ENCODE results near the gene GLIS2. TPM values are rescaled to one million over a fixed set of nuclear protein-coding genes. Genes with fewer than 3 reads are reported as not detected.
"Not testable (repeated sequence)": the region's sequence is repeated elsewhere in the genome, so short reads cannot be mapped to it uniquely, and the experiment has no call there.

The GLIS2 gene
- total RNA-seq, 1 donor from 2014 or later = 16.5 TPM

- DNase-seq = peak; percentile 94
- Mint-ChIP-seq H3K4me3 (ENCODE audit: unreplicated experiment) (no peak overlapping the region), H3K27me3 (ENCODE audit: unreplicated experiment) (peaks cover 4% of the 10 kb centered on the region), H3K9me3 (ENCODE audit: unreplicated experiment) (peaks cover 1% of the 10 kb centered on the region), H3K27ac (ENCODE audit: unreplicated experiment) (no peak overlapping the region), H3K4me1 (ENCODE audit: low read depth, unreplicated experiment) (peaks cover 6% of the 10 kb centered on the region), H3K36me3 (ENCODE audit: unreplicated experiment) (no peaks in the 10 kb centered on the region)
- TF ChIP-seq CTCF (IDR thresholded peaks at IDR 0.05; ENCODE audit: partially characterized antibody, unreplicated experiment) = peak; percentile 95
Observed at GRCh38 chr16:4330277-4330874, 14.5 kb downstream of the GLIS2 start.

- Mint-ChIP-seq H3K36me3 (ENCODE audit: unreplicated experiment) (no peaks in the 10 kb centered on the region), H3K27me3 (ENCODE audit: unreplicated experiment) (peaks cover 4% of the 10 kb centered on the region), H3K4me3 (ENCODE audit: unreplicated experiment) (no peak overlapping the region), H3K4me1 (ENCODE audit: low read depth, unreplicated experiment) (peaks cover 6% of the 10 kb centered on the region), H3K9me3 (ENCODE audit: unreplicated experiment) (no peaks in the 10 kb centered on the region), H3K27ac (ENCODE audit: unreplicated experiment) (no peak overlapping the region)
- DNase-seq = no peak
- TF ChIP-seq CTCF (IDR thresholded peaks at IDR 0.05; ENCODE audit: partially characterized antibody, unreplicated experiment) = no peak
Observed at GRCh38 chr16:4332083-4332482, 16.2 kb downstream of the GLIS2 start.

- no peak overlapping the region for H3K27ac Mint-ChIP-seq (ENCODE audit: unreplicated experiment)
- no peaks in the 10 kb centered on the region for H3K9me3 Mint-ChIP-seq (ENCODE audit: unreplicated experiment)
- no peak for TF ChIP-seq CTCF (IDR thresholded peaks at IDR 0.05; ENCODE audit: partially characterized antibody, unreplicated experiment)
Observed at GRCh38 chr16:4332623-4333307, 16.9 kb downstream of the GLIS2 start.

GRCh38 chr16:4333308-4333638 is 17.4 kb downstream of the GLIS2 start:
- Mint-ChIP-seq H3K4me3 (ENCODE audit: unreplicated experiment) (no peak overlapping the region), H3K4me1 (ENCODE audit: low read depth, unreplicated experiment) (peaks cover 6% of the 10 kb centered on the region), H3K9me3 (ENCODE audit: unreplicated experiment) (no peaks in the 10 kb centered on the region), H3K27me3 (ENCODE audit: unreplicated experiment) (peaks cover 4% of the 10 kb centered on the region), H3K36me3 (ENCODE audit: unreplicated experiment) (no peaks in the 10 kb centered on the region), H3K27ac (ENCODE audit: unreplicated experiment) (no peak overlapping the region)
- TF ChIP-seq CTCF (IDR thresholded peaks at IDR 0.05; ENCODE audit: partially characterized antibody, unreplicated experiment) = no peak
- DNase-seq = no peak

More at GRCh38 chr16:4332623-4333307, 16.9 kb downstream of the GLIS2 start:
- Mint-ChIP-seq H3K4me3 (ENCODE audit: unreplicated experiment) (no peak overlapping the region), H3K4me1 (ENCODE audit: low read depth, unreplicated experiment) (peaks cover 6% of the 10 kb centered on the region), H3K27me3 (ENCODE audit: unreplicated experiment) (peaks cover 4% of the 10 kb centered on the region), H3K36me3 (ENCODE audit: unreplicated experiment) (no peaks in the 10 kb centered on the region)
- DNase-seq = no peak

GRCh38 chr16:4333714-4334113 is 17.8 kb downstream of the GLIS2 start:
- H3K9me3 Mint-ChIP-seq (ENCODE audit: unreplicated experiment); H3K27me3 Mint-ChIP-seq (ENCODE audit: unreplicated experiment); H3K4me1 Mint-ChIP-seq (ENCODE audit: low read depth, unreplicated experiment); DNase-seq; H3K4me3 Mint-ChIP-seq (ENCODE audit: unreplicated experiment); H3K36me3 Mint-ChIP-seq (ENCODE audit: unreplicated experiment): not testable (repeated sequence)
- H3K27ac Mint-ChIP-seq (ENCODE audit: unreplicated experiment) = peak overlapping the region; percentile 43
